Measurements from ENCODE around the gene RNASE4.

DNA sequence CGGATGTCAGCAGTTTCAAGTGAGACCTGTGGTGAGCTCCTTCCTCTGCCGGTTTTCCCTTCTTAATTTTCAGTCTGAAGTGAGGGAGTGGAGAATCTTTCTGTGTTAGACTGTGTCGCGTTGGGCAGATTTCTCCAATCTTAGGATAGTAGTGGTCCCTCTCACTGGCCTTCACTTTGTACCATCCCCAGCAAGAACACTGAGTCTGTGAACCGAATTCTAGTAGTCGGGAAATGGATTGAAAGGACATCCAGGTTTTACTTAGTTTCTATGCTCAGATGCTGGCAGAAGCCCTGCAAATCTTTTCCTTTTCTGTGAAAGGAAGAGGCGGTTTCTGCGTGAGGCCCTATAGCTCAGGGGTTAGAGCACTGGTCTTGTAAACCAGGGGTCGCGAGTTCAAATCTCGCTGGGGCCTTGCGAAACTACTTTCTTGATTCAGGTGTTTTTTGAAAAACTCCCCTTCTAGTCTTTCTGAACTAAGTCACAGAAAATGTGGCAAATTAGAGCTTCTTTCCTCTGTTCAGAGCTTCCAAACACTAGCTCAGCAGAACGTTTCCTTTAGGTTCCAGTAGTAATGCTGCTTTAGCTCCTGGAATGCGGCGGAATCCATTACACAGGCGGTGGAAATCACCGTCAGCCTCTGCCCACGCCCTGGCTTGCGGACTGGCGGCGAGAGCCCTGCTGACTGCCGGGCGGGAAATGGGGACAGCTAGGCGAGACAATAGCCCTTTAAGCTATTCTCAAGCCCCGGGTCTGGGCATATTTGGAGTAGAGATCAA is 2.8 kb upstream of the RNASE4 start:
- TF ChIP-seq, protein P1, sequence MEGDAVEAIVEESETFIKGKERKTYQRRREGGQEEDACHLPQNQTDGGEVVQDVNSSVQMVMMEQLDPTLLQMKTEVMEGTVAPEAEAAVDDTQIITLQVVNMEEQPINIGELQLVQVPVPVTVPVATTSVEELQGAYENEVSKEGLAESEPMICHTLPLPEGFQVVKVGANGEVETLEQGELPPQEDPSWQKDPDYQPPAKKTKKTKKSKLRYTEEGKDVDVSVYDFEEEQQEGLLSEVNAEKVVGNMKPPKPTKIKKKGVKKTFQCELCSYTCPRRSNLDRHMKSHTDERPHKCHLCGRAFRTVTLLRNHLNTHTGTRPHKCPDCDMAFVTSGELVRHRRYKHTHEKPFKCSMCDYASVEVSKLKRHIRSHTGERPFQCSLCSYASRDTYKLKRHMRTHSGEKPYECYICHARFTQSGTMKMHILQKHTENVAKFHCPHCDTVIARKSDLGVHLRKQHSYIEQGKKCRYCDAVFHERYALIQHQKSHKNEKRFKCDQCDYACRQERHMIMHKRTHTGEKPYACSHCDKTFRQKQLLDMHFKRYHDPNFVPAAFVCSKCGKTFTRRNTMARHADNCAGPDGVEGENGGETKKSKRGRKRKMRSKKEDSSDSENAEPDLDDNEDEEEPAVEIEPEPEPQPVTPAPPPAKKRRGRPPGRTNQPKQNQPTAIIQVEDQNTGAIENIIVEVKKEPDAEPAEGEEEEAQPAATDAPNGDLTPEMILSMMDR (IDR thresholded peaks at IDR 0.05; ENCODE audit: insufficient read depth, low read depth, low read length) = no peak
- no peak for TF ChIP-seq EZH2 (IDR thresholded peaks at IDR 0.05; ENCODE audit: insufficient read depth, low read length)

Data from astrocyte (in vitro differentiated cells and primary cell).